ENCODE measurements around the gene IFITM10. TPM values are rescaled to one million over a fixed set of nuclear protein-coding genes. Genes with fewer than 3 reads are reported as not detected.

Gene IFITM10
- total and polyA plus RNA-seq, 10 of the 15 experiments (the other 5 are each of a cell fraction or from before 2014, with no cell fraction given), result 0.04 to 0.27 TPM; not detected in 8

DNA sequence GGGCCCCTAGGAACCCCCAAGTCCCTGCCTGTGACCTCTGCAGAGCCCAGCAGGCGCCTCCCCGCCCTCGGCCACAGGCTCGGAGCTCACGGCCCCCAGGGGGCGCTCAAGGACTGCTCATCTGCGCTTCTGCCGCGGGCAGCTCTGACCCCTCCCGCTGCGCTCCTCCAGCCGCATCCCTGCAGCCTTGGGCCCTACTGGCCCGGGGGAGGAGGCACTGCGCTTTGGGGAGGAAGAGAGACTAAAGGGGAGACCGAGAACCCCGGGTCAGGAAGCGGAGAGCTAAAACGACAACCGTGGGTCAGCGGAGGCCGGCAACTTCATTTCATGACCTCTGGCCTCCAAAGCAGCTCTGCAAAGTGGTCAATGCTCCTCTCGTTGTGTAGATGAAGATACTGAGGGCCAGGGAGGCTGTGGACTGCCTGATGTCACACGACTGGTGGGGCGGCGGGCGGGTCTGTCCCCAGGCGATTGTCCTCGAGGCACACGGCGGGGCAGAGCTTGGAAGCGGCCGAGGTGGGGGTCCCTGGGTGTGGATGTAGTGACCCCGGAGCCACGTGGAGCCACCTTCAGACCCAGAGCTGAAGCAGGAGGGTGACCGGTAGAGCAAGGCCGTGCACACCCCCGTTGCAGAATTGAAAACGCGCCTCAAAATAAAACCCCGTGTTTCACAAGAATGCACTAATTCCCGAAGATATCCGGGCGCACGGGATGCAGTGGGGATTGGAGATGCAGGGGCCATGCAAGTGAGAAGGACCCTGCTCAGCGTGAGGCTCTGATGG lies 56.1 kb downstream of the IFITM10 start (continued):
- TF ChIP-seq, protein P1, sequence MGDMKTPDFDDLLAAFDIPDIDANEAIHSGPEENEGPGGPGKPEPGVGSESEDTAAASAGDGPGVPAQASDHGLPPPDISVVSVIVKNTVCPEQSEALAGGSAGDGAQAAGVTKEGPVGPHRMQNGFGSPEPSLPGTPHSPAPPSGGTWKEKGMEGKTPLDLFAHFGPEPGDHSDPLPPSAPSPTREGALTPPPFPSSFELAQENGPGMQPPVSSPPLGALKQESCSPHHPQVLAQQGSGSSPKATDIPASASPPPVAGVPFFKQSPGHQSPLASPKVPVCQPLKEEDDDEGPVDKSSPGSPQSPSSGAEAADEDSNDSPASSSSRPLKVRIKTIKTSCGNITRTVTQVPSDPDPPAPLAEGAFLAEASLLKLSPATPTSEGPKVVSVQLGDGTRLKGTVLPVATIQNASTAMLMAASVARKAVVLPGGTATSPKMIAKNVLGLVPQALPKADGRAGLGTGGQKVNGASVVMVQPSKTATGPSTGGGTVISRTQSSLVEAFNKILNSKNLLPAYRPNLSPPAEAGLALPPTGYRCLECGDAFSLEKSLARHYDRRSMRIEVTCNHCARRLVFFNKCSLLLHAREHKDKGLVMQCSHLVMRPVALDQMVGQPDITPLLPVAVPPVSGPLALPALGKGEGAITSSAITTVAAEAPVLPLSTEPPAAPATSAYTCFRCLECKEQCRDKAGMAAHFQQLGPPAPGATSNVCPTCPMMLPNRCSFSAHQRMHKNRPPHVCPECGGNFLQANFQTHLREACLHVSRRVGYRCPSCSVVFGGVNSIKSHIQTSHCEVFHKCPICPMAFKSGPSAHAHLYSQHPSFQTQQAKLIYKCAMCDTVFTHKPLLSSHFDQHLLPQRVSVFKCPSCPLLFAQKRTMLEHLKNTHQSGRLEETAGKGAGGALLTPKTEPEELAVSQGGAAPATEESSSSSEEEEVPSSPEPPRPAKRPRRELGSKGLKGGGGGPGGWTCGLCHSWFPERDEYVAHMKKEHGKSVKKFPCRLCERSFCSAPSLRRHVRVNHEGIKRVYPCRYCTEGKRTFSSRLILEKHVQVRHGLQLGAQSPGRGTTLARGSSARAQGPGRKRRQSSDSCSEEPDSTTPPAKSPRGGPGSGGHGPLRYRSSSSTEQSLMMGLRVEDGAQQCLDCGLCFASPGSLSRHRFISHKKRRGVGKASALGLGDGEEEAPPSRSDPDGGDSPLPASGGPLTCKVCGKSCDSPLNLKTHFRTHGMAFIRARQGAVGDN (IDR thresholded peaks at IDR 0.05), result no peak
- TF ChIP-seq TCF12 (IDR thresholded peaks at IDR 0.05; ENCODE audit: low read depth, low read length) (no peak), NFYB (IDR thresholded peaks at IDR 0.05; ENCODE audit: insufficient read depth, low read depth, low read length) (no peak), YY1 (IDR thresholded peaks at IDR 0.05; ENCODE audit: low read depth, low read length) (peak; percentile 69), ZNF274 (IDR thresholded peaks at IDR 0.05; ENCODE audit: insufficient read depth, insufficient read length) (no peak), DPF2 (IDR thresholded peaks at IDR 0.05) (no peak), STAT1 (conservative IDR thresholded peaks at IDR 0.05) (no peak), BHLHE40 (IDR thresholded peaks at IDR 0.05; ENCODE audit: borderline replicate concordance in 1 of 2, low read depth in 2 of 2, low read length in 1 of 2) (0 out of 4 replicates have a peak, but pooled peaks of 1 of the 2 experiments have one; percentile 36), CBX3 (IDR thresholded peaks at IDR 0.05; ENCODE audit: borderline replicate concordance, low read depth) (no peak), RFX5 (IDR thresholded peaks at IDR 0.05; ENCODE audit: low read depth, low read length) (no peak), RAD21 (IDR thresholded peaks at IDR 0.05; ENCODE audit: insufficient read depth, low read depth, low read length) (peak; percentile 89), NFXL1 (IDR thresholded peaks at IDR 0.05; ENCODE audit: borderline replicate concordance) (no peak)
- TF ChIP-seq, protein P2, sequence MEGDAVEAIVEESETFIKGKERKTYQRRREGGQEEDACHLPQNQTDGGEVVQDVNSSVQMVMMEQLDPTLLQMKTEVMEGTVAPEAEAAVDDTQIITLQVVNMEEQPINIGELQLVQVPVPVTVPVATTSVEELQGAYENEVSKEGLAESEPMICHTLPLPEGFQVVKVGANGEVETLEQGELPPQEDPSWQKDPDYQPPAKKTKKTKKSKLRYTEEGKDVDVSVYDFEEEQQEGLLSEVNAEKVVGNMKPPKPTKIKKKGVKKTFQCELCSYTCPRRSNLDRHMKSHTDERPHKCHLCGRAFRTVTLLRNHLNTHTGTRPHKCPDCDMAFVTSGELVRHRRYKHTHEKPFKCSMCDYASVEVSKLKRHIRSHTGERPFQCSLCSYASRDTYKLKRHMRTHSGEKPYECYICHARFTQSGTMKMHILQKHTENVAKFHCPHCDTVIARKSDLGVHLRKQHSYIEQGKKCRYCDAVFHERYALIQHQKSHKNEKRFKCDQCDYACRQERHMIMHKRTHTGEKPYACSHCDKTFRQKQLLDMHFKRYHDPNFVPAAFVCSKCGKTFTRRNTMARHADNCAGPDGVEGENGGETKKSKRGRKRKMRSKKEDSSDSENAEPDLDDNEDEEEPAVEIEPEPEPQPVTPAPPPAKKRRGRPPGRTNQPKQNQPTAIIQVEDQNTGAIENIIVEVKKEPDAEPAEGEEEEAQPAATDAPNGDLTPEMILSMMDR (IDR thresholded peaks at IDR 0.05 in 2 of 3, conservative IDR thresholded peaks at IDR 0.05 in 1 of 3; ENCODE audit: control insufficient read depth in 2 of 3, extremely low read depth in 1 of 3, insufficient read depth in 1 of 3, low read depth in 3 of 3, low read length in 3 of 3), result peak; percentile 80 to 94 (median 92); a peak in 5 of 6 replicates
- TF ChIP-seq, protein P3, sequence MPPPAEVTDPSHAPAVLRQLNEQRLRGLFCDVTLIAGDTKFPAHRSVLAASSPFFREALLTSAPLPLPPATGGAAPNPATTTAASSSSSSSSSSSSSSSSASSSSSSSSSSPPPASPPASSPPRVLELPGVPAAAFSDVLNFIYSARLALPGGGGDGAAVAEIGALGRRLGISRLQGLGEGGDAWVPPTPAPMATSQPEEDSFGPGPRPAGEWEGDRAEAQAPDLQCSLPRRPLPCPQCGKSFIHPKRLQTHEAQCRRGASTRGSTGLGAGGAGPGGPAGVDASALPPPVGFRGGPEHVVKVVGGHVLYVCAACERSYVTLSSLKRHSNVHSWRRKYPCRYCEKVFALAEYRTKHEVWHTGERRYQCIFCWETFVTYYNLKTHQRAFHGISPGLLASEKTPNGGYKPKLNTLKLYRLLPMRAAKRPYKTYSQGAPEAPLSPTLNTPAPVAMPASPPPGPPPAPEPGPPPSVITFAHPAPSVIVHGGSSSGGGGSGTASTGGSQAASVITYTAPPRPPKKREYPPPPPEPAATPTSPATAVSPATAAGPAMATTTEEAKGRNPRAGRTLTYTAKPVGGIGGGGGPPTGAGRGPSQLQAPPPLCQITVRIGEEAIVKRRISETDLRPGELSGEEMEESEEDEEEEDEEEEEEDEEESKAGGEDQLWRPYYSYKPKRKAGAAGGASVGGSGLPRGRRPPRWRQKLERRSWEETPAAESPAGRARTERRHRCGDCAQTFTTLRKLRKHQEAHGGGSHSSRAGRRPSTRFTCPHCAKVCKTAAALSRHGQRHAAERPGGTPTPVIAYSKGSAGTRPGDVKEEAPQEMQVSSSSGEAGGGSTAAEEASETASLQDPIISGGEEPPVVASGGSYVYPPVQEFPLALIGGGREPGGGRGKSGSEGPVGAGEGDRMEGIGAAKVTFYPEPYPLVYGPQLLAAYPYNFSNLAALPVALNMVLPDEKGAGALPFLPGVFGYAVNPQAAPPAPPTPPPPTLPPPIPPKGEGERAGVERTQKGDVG (CRISPR knock-in tag; IDR thresholded peaks at IDR 0.05), result no peak
- TF ChIP-seq, protein P4, sequence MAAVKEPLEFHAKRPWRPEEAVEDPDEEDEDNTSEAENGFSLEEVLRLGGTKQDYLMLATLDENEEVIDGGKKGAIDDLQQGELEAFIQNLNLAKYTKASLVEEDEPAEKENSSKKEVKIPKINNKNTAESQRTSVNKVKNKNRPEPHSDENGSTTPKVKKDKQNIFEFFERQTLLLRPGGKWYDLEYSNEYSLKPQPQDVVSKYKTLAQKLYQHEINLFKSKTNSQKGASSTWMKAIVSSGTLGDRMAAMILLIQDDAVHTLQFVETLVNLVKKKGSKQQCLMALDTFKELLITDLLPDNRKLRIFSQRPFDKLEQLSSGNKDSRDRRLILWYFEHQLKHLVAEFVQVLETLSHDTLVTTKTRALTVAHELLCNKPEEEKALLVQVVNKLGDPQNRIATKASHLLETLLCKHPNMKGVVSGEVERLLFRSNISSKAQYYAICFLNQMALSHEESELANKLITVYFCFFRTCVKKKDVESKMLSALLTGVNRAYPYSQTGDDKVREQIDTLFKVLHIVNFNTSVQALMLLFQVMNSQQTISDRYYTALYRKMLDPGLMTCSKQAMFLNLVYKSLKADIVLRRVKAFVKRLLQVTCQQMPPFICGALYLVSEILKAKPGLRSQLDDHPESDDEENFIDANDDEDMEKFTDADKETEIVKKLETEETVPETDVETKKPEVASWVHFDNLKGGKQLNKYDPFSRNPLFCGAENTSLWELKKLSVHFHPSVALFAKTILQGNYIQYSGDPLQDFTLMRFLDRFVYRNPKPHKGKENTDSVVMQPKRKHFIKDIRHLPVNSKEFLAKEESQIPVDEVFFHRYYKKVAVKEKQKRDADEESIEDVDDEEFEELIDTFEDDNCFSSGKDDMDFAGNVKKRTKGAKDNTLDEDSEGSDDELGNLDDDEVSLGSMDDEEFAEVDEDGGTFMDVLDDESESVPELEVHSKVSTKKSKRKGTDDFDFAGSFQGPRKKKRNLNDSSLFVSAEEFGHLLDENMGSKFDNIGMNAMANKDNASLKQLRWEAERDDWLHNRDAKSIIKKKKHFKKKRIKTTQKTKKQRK (IDR thresholded peaks at IDR 0.05; ENCODE audit: low read depth, low read length), result no peak

Measured in GM12878 (cell line).